ENCODE measurements around the gene ITIH5.
A peak's percentile ranks its signal among the peaks of the same experiment; 100 is the strongest.

The ITIH5 gene

DNA sequence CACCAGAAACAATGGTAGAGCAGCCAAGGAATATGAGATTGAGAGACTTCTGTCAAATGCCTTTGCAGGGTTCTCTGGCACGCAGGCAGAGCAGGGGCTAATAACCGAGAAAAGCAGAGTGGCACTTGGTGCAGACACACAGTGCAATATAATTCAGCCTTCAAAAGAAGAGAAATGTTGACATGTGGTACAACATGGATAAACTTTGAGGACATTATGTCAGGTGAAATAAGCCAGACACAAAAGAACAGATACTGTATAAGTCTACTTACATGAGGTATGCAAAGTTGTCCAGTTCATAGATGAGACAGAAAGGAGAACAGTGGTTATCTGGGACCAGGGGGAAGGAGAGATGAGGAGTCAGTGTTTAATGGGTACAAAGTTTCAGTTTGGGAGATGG is 41.8 kb downstream of the ITIH5 start:
- TF ChIP-seq, protein P1, sequence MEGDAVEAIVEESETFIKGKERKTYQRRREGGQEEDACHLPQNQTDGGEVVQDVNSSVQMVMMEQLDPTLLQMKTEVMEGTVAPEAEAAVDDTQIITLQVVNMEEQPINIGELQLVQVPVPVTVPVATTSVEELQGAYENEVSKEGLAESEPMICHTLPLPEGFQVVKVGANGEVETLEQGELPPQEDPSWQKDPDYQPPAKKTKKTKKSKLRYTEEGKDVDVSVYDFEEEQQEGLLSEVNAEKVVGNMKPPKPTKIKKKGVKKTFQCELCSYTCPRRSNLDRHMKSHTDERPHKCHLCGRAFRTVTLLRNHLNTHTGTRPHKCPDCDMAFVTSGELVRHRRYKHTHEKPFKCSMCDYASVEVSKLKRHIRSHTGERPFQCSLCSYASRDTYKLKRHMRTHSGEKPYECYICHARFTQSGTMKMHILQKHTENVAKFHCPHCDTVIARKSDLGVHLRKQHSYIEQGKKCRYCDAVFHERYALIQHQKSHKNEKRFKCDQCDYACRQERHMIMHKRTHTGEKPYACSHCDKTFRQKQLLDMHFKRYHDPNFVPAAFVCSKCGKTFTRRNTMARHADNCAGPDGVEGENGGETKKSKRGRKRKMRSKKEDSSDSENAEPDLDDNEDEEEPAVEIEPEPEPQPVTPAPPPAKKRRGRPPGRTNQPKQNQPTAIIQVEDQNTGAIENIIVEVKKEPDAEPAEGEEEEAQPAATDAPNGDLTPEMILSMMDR (IDR thresholded peaks at IDR 0.05; ENCODE audit: borderline replicate concordance, insufficient read depth, low read depth, low read length), result no peak
- H3K4me3 ChIP-seq (ENCODE audit: low read depth, low read length), result no peak overlapping the region

DNA sequence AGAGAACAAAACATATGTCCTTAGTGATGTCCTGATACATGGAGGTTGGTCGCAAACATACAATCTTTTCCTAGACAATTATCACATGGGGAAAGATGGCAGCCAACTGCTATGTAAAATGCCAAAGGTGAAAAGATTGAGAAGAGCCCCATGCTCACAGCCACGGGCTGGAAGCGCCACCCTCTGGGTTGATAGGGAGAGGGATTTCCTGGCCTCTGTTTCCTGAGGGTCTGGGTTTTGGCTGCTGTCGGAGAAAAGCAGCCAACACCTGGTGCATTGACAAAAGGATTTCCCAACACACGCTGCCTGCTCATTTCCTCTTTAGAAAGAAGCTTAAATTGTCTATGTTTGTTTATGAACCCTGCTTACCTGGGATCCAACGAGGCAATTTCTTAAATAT is 43.8 kb downstream of the ITIH5 start:
- TF ChIP-seq, protein P1 (IDR thresholded peaks at IDR 0.05; ENCODE audit: borderline replicate concordance, insufficient read depth, low read depth, low read length), result 0 out of 2 replicates have a peak, but pooled peaks have one; percentile 15
- H3K4me3 ChIP-seq (ENCODE audit: low read depth, low read length), result no peak overlapping the region

DNA sequence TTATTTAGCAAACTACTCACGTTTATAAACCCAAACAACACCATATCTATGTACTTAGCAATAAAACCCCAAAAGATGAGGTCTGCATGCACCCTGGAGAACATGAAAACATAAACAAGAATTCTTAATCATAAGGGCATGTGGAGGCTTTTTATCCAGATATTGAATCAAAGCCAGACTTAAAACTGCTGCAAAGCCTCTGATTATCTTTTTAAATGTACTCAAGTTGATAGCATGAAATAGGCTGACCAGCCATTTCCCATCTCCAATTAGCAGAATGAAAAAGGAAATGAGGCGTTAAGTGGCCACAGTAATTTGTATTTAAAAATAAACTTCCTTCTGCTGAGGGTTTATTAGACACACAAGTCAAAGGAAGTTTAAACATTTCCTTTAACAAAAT is 48.3 kb downstream of the ITIH5 start:
- TF ChIP-seq, protein P1 (IDR thresholded peaks at IDR 0.05; ENCODE audit: borderline replicate concordance, insufficient read depth, low read depth, low read length), result no peak
- no peak overlapping the region for H3K4me3 ChIP-seq (ENCODE audit: low read depth, low read length)

DNA sequence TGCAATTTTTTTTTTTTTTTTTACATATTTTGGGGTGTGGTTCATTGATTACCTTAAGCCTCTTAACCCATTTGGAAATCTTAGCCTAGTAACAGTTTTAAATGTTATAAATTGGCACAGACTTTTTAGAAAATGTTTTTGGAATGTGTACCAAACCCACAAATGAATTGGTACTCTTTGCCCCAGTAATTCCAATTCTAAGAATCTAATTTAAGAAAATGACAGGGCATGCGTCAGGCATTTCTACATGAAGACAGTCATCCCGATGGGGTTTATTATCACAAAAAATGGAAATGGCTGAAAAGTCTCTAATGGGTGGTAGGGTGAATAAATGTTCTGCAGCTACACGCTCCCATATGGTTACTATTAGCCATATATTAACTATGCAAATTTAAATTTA is 54.9 kb downstream of the ITIH5 start:
- TF ChIP-seq, protein P1 (IDR thresholded peaks at IDR 0.05; ENCODE audit: borderline replicate concordance, insufficient read depth, low read depth, low read length), result no peak
- no peak overlapping the region for H3K4me3 ChIP-seq (ENCODE audit: low read depth, low read length)

DNA sequence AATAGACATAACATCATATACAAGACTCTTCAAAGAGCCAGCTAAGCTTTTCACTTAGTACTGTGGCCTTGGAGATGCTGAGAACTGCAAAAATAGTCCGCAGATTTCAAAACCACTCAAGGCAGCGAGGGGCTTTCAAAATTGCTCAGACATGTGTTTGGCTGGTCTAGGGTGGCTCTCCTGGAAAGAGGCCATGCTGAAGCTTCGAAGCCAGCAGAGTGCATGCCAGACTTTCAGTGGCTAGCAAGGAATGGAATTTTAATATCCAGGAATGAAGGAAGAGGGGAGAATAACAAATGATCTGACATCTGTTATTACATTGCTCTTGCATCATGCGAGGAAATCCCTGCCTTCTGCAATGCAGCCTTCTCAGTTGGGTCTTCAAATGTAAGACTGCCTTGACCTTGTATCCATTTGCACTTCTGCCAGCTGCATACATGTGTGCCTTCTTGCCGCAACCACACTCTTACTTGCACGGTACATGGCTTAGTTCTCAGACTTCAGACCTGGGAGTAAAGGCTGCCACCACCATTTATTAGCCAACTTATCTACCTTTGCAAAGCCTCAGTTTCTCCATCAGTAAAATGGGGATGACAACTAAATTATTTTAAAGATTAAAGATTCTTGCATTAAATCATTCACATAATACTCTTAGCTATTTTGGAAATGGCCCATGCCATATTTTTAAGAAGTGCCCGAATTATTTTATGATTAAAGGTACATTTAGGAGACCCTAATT is 55.9 kb downstream of the ITIH5 start:
- TF ChIP-seq, protein P1 (IDR thresholded peaks at IDR 0.05; ENCODE audit: borderline replicate concordance, insufficient read depth, low read depth, low read length), result no peak
- H3K4me3 ChIP-seq (ENCODE audit: low read depth, low read length), result no peak overlapping the region

DNA sequence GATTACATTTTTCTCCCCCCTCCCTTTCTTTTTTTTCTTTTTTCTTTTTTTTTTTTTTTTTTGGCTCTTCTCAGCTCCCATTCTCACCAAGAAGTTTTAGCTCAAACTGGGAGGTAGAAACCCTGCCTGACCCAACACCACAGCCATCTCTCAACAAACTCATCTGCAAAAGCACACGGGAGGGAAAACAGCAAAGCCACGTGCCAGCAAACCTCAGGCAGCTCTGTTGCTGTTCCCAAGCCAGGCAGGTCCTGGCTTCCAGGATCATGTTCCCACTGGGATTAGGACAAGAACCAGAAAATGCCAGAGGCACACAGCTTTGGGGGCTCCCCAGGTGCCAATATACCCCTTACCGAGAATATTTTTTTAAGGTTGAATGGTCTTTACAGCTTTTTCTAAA is 56.7 kb downstream of the ITIH5 start:
- TF ChIP-seq, protein P1 (IDR thresholded peaks at IDR 0.05; ENCODE audit: borderline replicate concordance, insufficient read depth, low read depth, low read length), result no peak
- H3K4me3 ChIP-seq (ENCODE audit: low read depth, low read length), result no peak overlapping the region

DNA sequence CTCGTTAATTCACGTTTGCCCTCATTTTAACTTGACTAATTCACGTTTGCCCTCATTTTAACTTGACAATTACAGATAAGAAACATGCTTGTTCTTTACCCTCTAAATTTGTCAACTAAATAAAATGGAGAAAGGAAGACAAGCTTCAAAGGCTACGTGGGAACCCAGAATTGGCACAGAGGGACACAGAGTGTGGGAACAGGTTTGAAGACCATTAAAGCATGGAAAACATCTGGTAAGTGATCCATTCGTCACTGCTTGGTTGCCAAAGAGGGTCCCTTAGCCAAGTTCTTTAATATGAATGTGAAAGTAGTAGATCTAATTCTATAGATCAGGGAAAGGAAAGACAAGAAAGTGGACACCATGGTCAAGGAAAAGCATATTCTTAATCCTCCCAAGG is 57.2 kb downstream of the ITIH5 start:
- TF ChIP-seq, protein P1 (IDR thresholded peaks at IDR 0.05; ENCODE audit: borderline replicate concordance, insufficient read depth, low read depth, low read length), result no peak
- no peak overlapping the region for H3K4me3 ChIP-seq (ENCODE audit: low read depth, low read length)

Measured in GM12875 (cell line).